ENCODE data around the gene MAD1L1. TPM values are rescaled to one million over a fixed set of nuclear protein-coding genes. Genes with fewer than 3 reads are reported as not detected.

The MAD1L1 gene
- total RNA-seq, 1 donor from 2014 or later = 32.3 TPM

GRCh38 chr7:1884583-1885350 lies 348.0 kb downstream of the MAD1L1 start:
- Histone ChIP-seq H3K4me1 (ENCODE audit: insufficient read depth, low read length) (peaks cover 29% of the 10 kb centered on the region), H4K20me1 (ENCODE audit: insufficient read depth, low read length) (peaks cover 47% of the 10 kb centered on the region), H3K4me2 (ENCODE audit: low read length) (no peak overlapping the region), H3K9me3 (ENCODE audit: insufficient read depth, low read depth, low read length) (peaks cover 3% of the 10 kb centered on the region), H3K79me2 (ENCODE audit: insufficient read depth, low read length) (no peaks in the 10 kb centered on the region), H3K27ac (ENCODE audit: low read depth, low read length) (no peak overlapping the region), H3K4me3 (ENCODE audit: insufficient read depth, low read depth, low read length) (no peak overlapping the region), H3K36me3 (ENCODE audit: insufficient read depth, low read length) (no peaks in the 10 kb centered on the region), H2AFZ (ENCODE audit: low read depth, low read length) (no peak overlapping the region), H3K9ac (ENCODE audit: low read length) (no peak overlapping the region), H3K27me3 (ENCODE audit: insufficient read depth, low read length) (no peaks in the 10 kb centered on the region)
- Mint-ChIP-seq H3K4me1 (ENCODE audit: low read depth, unreplicated experiment) (peaks cover 21% of the 10 kb centered on the region), H3K9me3 (ENCODE audit: unreplicated experiment) (no peaks in the 10 kb centered on the region), H3K4me3 (ENCODE audit: unreplicated experiment) (no peak overlapping the region), H3K27me3 (ENCODE audit: low read depth, unreplicated experiment) (no peaks in the 10 kb centered on the region), H3K36me3 (ENCODE audit: low read depth, unreplicated experiment) (peaks cover 7% of the 10 kb centered on the region), H3K27ac (ENCODE audit: unreplicated experiment) (no peak overlapping the region)
- TF ChIP-seq EZH2 (IDR thresholded peaks at IDR 0.05; ENCODE audit: insufficient read depth, low read length) = no peak
- TF ChIP-seq CTCF (IDR thresholded peaks at IDR 0.05; ENCODE audit: insufficient read depth, low read depth, low read length) = no peak
- FAIRE-seq = no peak
- no peak for DNase-seq (ENCODE audit: low read depth)

GRCh38 chr7:1883834-1884582 lies 348.7 kb downstream of the MAD1L1 start:
- DNase-seq (ENCODE audit: low read depth) = no peak
- no peak overlapping the region for H3K9ac ChIP-seq (ENCODE audit: low read length)
- Mint-ChIP-seq H3K36me3 (ENCODE audit: low read depth, unreplicated experiment) (peaks cover 7% of the 10 kb centered on the region), H3K9me3 (ENCODE audit: unreplicated experiment) (no peaks in the 10 kb centered on the region), H3K4me3 (ENCODE audit: unreplicated experiment) (no peak overlapping the region), H3K4me1 (ENCODE audit: low read depth, unreplicated experiment) (peaks cover 21% of the 10 kb centered on the region), H3K27ac (ENCODE audit: unreplicated experiment) (no peak overlapping the region), H3K27me3 (ENCODE audit: low read depth, unreplicated experiment) (no peaks in the 10 kb centered on the region)
- H3K27me3 ChIP-seq (ENCODE audit: insufficient read depth, low read length) = no peaks in the 10 kb centered on the region
- H3K79me2 ChIP-seq (ENCODE audit: insufficient read depth, low read length) = no peaks in the 10 kb centered on the region
- peak overlapping the region; percentile 73 for H3K4me2 ChIP-seq (ENCODE audit: low read length)
- H3K4me3 ChIP-seq (ENCODE audit: insufficient read depth, low read depth, low read length) = no peak overlapping the region
- FAIRE-seq = no peak
- no peak for TF ChIP-seq CTCF (IDR thresholded peaks at IDR 0.05; ENCODE audit: insufficient read depth, low read depth, low read length)
- no peak for TF ChIP-seq EZH2 (IDR thresholded peaks at IDR 0.05; ENCODE audit: insufficient read depth, low read length)
- H3K9me3 ChIP-seq (ENCODE audit: insufficient read depth, low read depth, low read length) = peaks cover 3% of the 10 kb centered on the region
- H3K4me1 ChIP-seq (ENCODE audit: insufficient read depth, low read length) = peaks cover 21% of the 10 kb centered on the region
- no peak overlapping the region for H3K27ac ChIP-seq (ENCODE audit: low read depth, low read length)
- peaks cover 47% of the 10 kb centered on the region for H4K20me1 ChIP-seq (ENCODE audit: insufficient read depth, low read length)
- no peaks in the 10 kb centered on the region for H3K36me3 ChIP-seq (ENCODE audit: insufficient read depth, low read length)
- no peak overlapping the region for H2AFZ ChIP-seq (ENCODE audit: low read depth, low read length)
